HG02938 (cell line): Measurements from ENCODE around the gene OPCML.

ENCODE experiments used
- ATAC-seq: cut with Tn5 transposase; IDR thresholded peaks from one replicate; pipeline ENCODE4 v1.9.1; 2021; ENCODE audit warnings: mild to moderate bottlenecking, moderate library complexity; ENCODE audit not compliant: unreplicated experiment

Gene OPCML

GRCh38 chr11:133541021-133541719, 8.9 kb upstream of the OPCML start:
- ATAC-seq: no peak

GRCh38 chr11:133536198-133536597, 3.9 kb upstream of the OPCML start:
- no peak for ATAC-seq

GRCh38 chr11:133533205-133533604, 904 bp upstream of the OPCML start:
- no peak for ATAC-seq

- no peak for ATAC-seq
These were observed 843 bp downstream of the OPCML start for GRCh38 chr11:133531458-133531857.

- no peak for ATAC-seq
These were observed 1.8 kb downstream of the OPCML start for GRCh38 chr11:133530501-133530835.

GRCh38 chr11:133529807-133530500, 2.3 kb downstream of the OPCML start:
- ATAC-seq: no peak

GRCh38 chr11:133526790-133527189, 5.5 kb downstream of the OPCML start:
- ATAC-seq: no peak

GRCh38 chr11:133525976-133526375, 6.3 kb downstream of the OPCML start:
- ATAC-seq: no peak

GRCh38 chr11:133524488-133524887, 7.8 kb downstream of the OPCML start:
- no peak for ATAC-seq

GRCh38 chr11:133522344-133522743, 10.0 kb downstream of the OPCML start:
- ATAC-seq: no peak

GRCh38 chr11:133521502-133521901, 10.8 kb downstream of the OPCML start:
- ATAC-seq: no peak

GRCh38 chr11:133520707-133521106, 11.6 kb downstream of the OPCML start:
- ATAC-seq: no peak

- ATAC-seq: no peak
These were observed 12.7 kb downstream of the OPCML start for GRCh38 chr11:133519560-133519959.

GRCh38 chr11:133518702-133519264, 13.5 kb downstream of the OPCML start:
- no peak for ATAC-seq

GRCh38 chr11:133516845-133517244, 15.5 kb downstream of the OPCML start:
- no peak for ATAC-seq

GRCh38 chr11:133515107-133515506, 17.2 kb downstream of the OPCML start:
- ATAC-seq: no peak

- no peak for ATAC-seq
These were observed 22.2 kb downstream of the OPCML start for GRCh38 chr11:133509924-133510697.

- ATAC-seq: no peak
These were observed 23.8 kb downstream of the OPCML start for GRCh38 chr11:133508468-133508867.

- ATAC-seq: no peak
These were observed 25.1 kb downstream of the OPCML start for GRCh38 chr11:133507185-133507584.

- ATAC-seq: no peak
These were observed 25.7 kb downstream of the OPCML start for GRCh38 chr11:133506551-133507094.

- peak; percentile 81 for ATAC-seq
These were observed 26.3 kb downstream of the OPCML start for GRCh38 chr11:133506023-133506422.
